K562 (cell line): ENCODE data around the gene SCAMP5. TPM values are rescaled to one million over a fixed set of nuclear protein-coding genes. Genes with fewer than 3 reads are reported as not detected.

Experiments used
- BRF2 ChIP-seq: IDR thresholded peaks from 3 replicates; pipeline ENCODE4 v1.6.1; 2011; ENCODE audit warnings: borderline replicate concordance, mild to moderate bottlenecking; ENCODE audit not compliant: insufficient read length, insufficient read depth
- CBFA2T3 ChIP-seq: fragments of 450-650 bp; IDR thresholded peaks from 2 replicates; pipeline ENCODE4 v1.6.1; 2017
- CBX3 ChIP-seq, 2 experiments: IDR thresholded peaks; 1 replicate in 1 of 2; 2 replicates in 1 of 2; pipeline ENCODE4 v1.6.1; 2012; ENCODE audit warnings: inconsistent platforms in 2 of 2, low read length in 2 of 2, borderline replicate concordance in 1 of 2, control low read depth in 1 of 2
- CTBP1 ChIP-seq: fragments of 450-650 bp; IDR thresholded peaks from 2 replicates; pipeline ENCODE4 v1.6.1; 2016; ENCODE audit warnings: borderline replicate concordance
- EP400 ChIP-seq: fragments of 450-650 bp; IDR thresholded peaks from 2 replicates; pipeline ENCODE4 v1.6.1; 2017; ENCODE audit warnings: antibody characterized with exemption, mild to moderate bottlenecking, moderate library complexity
- FOXM1 ChIP-seq, 2 experiments: fragments of 450-650 bp in 1 of 2; sonication (generic) in 1 of 2; formaldehyde crosslinking in 1 of 2; IDR thresholded peaks; 2 replicates each; pipeline versions ENCODE4 v1.6.1 to v1.9.0; 2017 to 2022; ENCODE audit warnings: low read depth in 2 of 2, mild to moderate bottlenecking in 2 of 2, missing genetic modification reagents in 1 of 2, moderate library complexity in 1 of 2
- NCOA1 ChIP-seq: fragments of 450-650 bp; IDR thresholded peaks from 2 replicates; pipeline ENCODE4 v1.6.1; 2016; ENCODE audit warnings: low read depth
- NCOA4 ChIP-seq: fragments of 450-650 bp; IDR thresholded peaks from 2 replicates; pipeline ENCODE4 v1.6.1; 2018; ENCODE audit warnings: mild to moderate bottlenecking; ENCODE audit not compliant: partially characterized antibody
- NFATC3 ChIP-seq: fragments of 450-650 bp; IDR thresholded peaks from 2 replicates; pipeline ENCODE4 v1.6.1; 2017; ENCODE audit warnings: mild to moderate bottlenecking
- NRF1 ChIP-seq, 2 experiments: fragments of 450-650 bp; IDR thresholded peaks in 1 of 2; conservative IDR thresholded peaks in 1 of 2; 2 replicates each; pipeline ENCODE4 v1.6.1; 2014; ENCODE audit warnings: mild to moderate bottlenecking in 2 of 2
- PHB2 ChIP-seq: fragments of 450-650 bp; IDR thresholded peaks from 2 replicates; pipeline ENCODE4 v1.6.1; 2017; ENCODE audit warnings: low read depth
- RAD51 ChIP-seq: fragments of 450-650 bp; IDR thresholded peaks from 2 replicates; pipeline ENCODE4 v1.7.1; 2016; ENCODE audit warnings: low read depth, mild to moderate bottlenecking, borderline replicate concordance
- RB1 ChIP-seq: fragments of 450-650 bp; IDR thresholded peaks from 2 replicates; pipeline ENCODE4 v1.6.1; 2017; ENCODE audit warnings: low read depth, mild to moderate bottlenecking
- RBM15 ChIP-seq: fragments of 200-400 bp; formaldehyde crosslinking; IDR thresholded peaks from 2 replicates; pipeline ENCODE4 v1.6.1; 2018; ENCODE audit warnings: mild to moderate bottlenecking, low read length, moderate library complexity; ENCODE audit not compliant: insufficient read depth
- RCOR1 ChIP-seq, 2 experiments: IDR thresholded peaks; 2 replicates each; pipeline ENCODE4 v1.6.1; 2012; ENCODE audit warnings: low read depth in 2 of 2, low read length in 2 of 2, borderline replicate concordance in 1 of 2, improper control_type of control experiment in 1 of 2
- SIN3A ChIP-seq, 2 experiments: fragments of 150-350 bp in 1 of 2; IDR thresholded peaks; 2 replicates each; pipeline ENCODE4 v1.6.1; 2011 to 2016; ENCODE audit warnings: borderline replicate concordance in 2 of 2, low read depth in 2 of 2, low read length in 2 of 2, mild to moderate bottlenecking in 2 of 2, moderate library complexity in 2 of 2; ENCODE audit not compliant: control insufficient read depth in 1 of 2
- SIX5 ChIP-seq, 2 experiments: IDR thresholded peaks; 2 replicates each; pipeline ENCODE4 v1.6.1; 2011; ENCODE audit warnings: low read length in 2 of 2, borderline replicate concordance in 1 of 2, low read depth in 1 of 2, mild to moderate bottlenecking in 1 of 2, moderate library complexity in 1 of 2; ENCODE audit not compliant: insufficient read depth in 1 of 2
- SLC30A9 ChIP-seq: fragments of 250-450 bp; sonication (Bioruptor Pico); IDR thresholded peaks from 2 replicates; pipeline ENCODE4 v1.8.0; 2022; ENCODE audit warnings: mild to moderate bottlenecking, moderate library complexity
- SOX6 ChIP-seq: fragments of 450-650 bp; IDR thresholded peaks from 2 replicates; pipeline ENCODE4 v1.6.1; 2014; ENCODE audit warnings: mild to moderate bottlenecking
- U2AF2 ChIP-seq: fragments of 200-400 bp; formaldehyde crosslinking; optimal IDR thresholded peaks from 2 replicates; pipeline ENCODE3; 2017; ENCODE audit warnings: low read depth, mild to moderate bottlenecking, low read length
- ZBTB26 ChIP-seq: fragments of 450-650 bp; formaldehyde crosslinking; IDR thresholded peaks from 2 replicates; pipeline ENCODE4 v1.4.0; 2022; ENCODE audit warnings: missing genetic modification characterization
- ZNF212 ChIP-seq: fragments of 450-650 bp; formaldehyde crosslinking; IDR thresholded peaks from 2 replicates; pipeline ENCODE4 v1.4.0; 2020; ENCODE audit warnings: mild to moderate bottlenecking
- ZNF232 ChIP-seq: sonication (generic); formaldehyde crosslinking; IDR thresholded peaks from 2 replicates; pipeline ENCODE4 v1.8.0; 2022; ENCODE audit warnings: mild to moderate bottlenecking, missing genetic modification reagents
- ZNF316 ChIP-seq: fragments of 450-650 bp; IDR thresholded peaks from 2 replicates; pipeline ENCODE4 v1.6.1; 2016
- ZNF561 ChIP-seq: fragments of 450-650 bp; formaldehyde crosslinking; conservative IDR thresholded peaks from 2 replicates; pipeline ENCODE4 v1.4.0; 2020; ENCODE audit warnings: mild to moderate bottlenecking, moderate library complexity
- ZNF830 ChIP-seq: fragments of 250-450 bp; sonication (Bioruptor Pico); IDR thresholded peaks from 2 replicates; pipeline ENCODE4 v1.5.0; 2021; ENCODE audit warnings: mild to moderate bottlenecking
- polyA plus RNA-seq, 8 experiments: library from polyadenylated mRNA; depleted of rRNA in 4 of 8; stranded (reverse) in 5 of 8; unstranded in 3 of 8; fragments of >200 nt; fragmentation: Nextera tagmentation in 2 of 8; fragmentation: Illumina TruSeq in 1 of 8; extraction: Ambion mirVana in 2 of 8; extraction: Trizol in 1 of 8; gene quantifications; 2 replicates each; pipeline versions ENCODE4 v1.2.1 to v1.2.3, GENCODE V29; 2011 to 2014; ENCODE audit warnings: inconsistent platforms in 1 of 8, missing spikeins in 1 of 8
- total RNA-seq, 7 experiments: library from RNA; depleted of rRNA in 6 of 7; stranded (reverse); fragments of >200 nt in 6 of 7; fragmentation: Illumina TruSeq in 2 of 7; extraction: Trizol in 2 of 7; gene quantifications; 2 replicates each; pipeline versions ENCODE4 v1.2.1 to v1.2.3, GENCODE V29; 2011 to 2021; ENCODE audit warnings: low replicate concordance in 1 of 7

The SCAMP5 gene
- total and polyA plus RNA-seq, 9 of the 15 experiments (the other 6 are each of a cell fraction or from before 2014, with no cell fraction given): 0.09 to 0.29 (median 0.19) TPM; not detected in 5

GRCh38 chr15:75043509-75044257 lies 48.3 kb downstream of the SCAMP5 start (continued):
- TF ChIP-seq SLC30A9 (CRISPR knock-in tag): no peak
- TF ChIP-seq SIN3A (IDR thresholded peaks at IDR 0.05; ENCODE audit: borderline replicate concordance in 2 of 2, control insufficient read depth in 1 of 2, low read depth in 2 of 2, low read length in 2 of 2): peak in 1 of 2 experiments; percentile 69; a peak in 1 of 4 replicates
- no peak for TF ChIP-seq NFATC3
- peak in 1 of 2 experiments; percentile 97; a peak in 2 of 4 replicates for TF ChIP-seq RCOR1 (IDR thresholded peaks at IDR 0.05; ENCODE audit: borderline replicate concordance in 1 of 2, low read depth in 2 of 2, low read length in 2 of 2)
- no peak for TF ChIP-seq ZNF212 (CRISPR knock-in tag)
- TF ChIP-seq PHB2: no peak
- no peak for TF ChIP-seq SIX5 (IDR thresholded peaks at IDR 0.05; ENCODE audit: borderline replicate concordance in 1 of 2, insufficient read depth in 1 of 2, low read depth in 1 of 2, low read length in 2 of 2)
- TF ChIP-seq BRF2: no peak
- no peak for TF ChIP-seq ZBTB26 (CRISPR knock-in tag)
- no peak for TF ChIP-seq ZNF232 (CRISPR knock-in tag)
- peak; percentile 83 for TF ChIP-seq CTBP1
- peak; percentile 73 for TF ChIP-seq CBFA2T3
- no peak for TF ChIP-seq ZNF316
- TF ChIP-seq NCOA4: no peak
- TF ChIP-seq RAD51: peak; percentile 87
- TF ChIP-seq NRF1 (conservative IDR thresholded peaks at IDR 0.05 in 1 of 2, IDR thresholded peaks at IDR 0.05 in 1 of 2): no peak; a peak in 1 of 4 replicates
- peak; percentile 84 for TF ChIP-seq SOX6
- TF ChIP-seq RB1: peak; percentile 68; the same call in 1 of the 2 replicates
- no peak for TF ChIP-seq U2AF2
- no peak for TF ChIP-seq ZNF561 (CRISPR knock-in tag)
- TF ChIP-seq FOXM1 (IDR thresholded peaks at IDR 0.05; ENCODE audit: low read depth): no peak
- no peak for TF ChIP-seq FOXM1 (CRISPR knock-in tag; IDR thresholded peaks at IDR 0.05; ENCODE audit: low read depth)
- TF ChIP-seq RBM15: no peak
- no peak for TF ChIP-seq ZNF830 (CRISPR knock-in tag)
- TF ChIP-seq NCOA1: 0 out of 2 replicates have a peak, but pooled peaks have one; percentile 29
- TF ChIP-seq EP400: peak; percentile 95
- TF ChIP-seq CBX3 (IDR thresholded peaks at IDR 0.05; ENCODE audit: borderline replicate concordance in 1 of 2, low read length in 2 of 2): no peak; a peak in 1 of 3 replicates
